HG02852 (cell line): ENCODE results near the gene NPAS3.

Experiments
- ATAC-seq: cut with Tn5 transposase; IDR thresholded peaks from one replicate; pipeline ENCODE4 v1.9.1; 2021; ENCODE audit warnings: mild to moderate bottlenecking, moderate library complexity; ENCODE audit not compliant: unreplicated experiment

The NPAS3 gene

GRCh38 chr14:33598582-33598981 lies 659.9 kb downstream of the NPAS3 start:
- no peak for ATAC-seq

DNA sequence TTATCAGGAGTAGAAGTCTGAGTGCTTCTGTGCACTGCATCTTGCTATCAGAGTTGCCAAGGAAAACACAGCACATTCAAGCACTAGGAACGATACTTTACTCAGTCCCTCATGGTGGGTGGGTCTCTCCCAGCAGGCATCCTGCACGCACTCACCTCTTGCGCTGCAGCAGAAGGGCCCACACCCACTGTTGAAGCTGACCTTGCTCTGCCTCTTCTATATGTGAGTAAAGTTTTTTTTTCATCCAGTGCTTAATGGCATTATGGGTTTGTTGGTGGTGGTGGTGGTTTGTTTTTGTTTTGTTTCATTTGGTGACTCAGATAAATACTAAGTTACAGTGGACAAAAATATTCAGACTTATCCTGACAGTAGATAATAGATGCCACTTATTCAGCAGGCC lies 663.7 kb downstream of the NPAS3 start:
- ATAC-seq: no peak

DNA sequence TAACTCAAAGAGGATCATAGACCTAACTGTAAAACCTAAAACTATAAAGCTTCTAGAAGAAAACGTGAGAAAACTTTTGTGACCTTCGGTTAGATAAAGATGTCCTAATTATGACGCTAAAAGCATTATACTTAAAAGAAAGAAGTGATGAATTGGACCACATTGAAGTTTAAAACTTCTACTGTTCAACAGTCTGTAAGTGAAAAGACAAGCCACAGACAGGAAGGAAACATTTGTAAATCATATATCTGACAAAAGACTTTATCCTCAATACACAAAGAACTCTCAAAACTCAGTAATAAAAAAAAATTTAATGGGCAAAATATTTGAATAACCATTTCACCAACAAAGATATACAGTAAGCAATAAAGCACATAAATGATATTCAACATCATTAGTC lies 667.9 kb downstream of the NPAS3 start:
- ATAC-seq: no peak

DNA sequence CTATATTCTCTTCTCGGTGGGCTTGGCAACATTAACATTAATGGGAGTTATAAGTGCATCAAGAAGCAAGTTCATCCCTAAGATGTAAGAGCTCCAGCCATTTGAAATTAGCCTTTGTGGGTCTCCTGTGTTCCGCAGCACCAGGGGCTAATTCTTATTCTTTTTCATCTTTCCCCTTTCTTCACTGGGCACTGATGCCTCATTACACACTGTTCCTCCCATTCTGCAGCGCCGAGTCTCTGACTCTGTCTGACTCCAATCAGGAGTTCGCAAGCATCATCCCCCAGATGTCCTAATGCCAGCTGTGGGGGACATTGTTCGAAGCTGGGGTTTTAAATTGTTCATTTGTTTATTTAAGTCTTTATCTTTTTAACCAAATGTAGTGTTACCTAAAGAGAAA lies 670.9 kb downstream of the NPAS3 start:
- no peak for ATAC-seq

DNA sequence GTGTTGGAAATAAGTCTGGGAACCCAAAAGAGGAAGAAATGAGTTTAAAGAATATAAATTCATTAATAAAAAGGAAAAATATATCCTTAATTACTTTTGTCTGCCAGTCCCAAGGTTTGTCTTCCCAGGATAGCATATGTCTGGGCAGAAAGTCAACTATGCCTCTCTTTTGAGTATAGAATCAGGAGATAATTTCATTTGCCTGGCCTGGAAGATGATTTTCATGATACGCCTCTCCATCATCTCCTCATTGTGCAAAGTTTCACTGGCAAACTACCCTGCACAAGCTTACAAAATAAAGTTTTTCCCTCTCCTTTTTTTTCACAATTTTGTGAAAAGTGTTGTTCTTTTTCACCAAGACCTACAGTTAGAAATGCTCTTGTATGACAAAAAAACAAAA lies 671.4 kb downstream of the NPAS3 start:
- ATAC-seq: no peak

DNA sequence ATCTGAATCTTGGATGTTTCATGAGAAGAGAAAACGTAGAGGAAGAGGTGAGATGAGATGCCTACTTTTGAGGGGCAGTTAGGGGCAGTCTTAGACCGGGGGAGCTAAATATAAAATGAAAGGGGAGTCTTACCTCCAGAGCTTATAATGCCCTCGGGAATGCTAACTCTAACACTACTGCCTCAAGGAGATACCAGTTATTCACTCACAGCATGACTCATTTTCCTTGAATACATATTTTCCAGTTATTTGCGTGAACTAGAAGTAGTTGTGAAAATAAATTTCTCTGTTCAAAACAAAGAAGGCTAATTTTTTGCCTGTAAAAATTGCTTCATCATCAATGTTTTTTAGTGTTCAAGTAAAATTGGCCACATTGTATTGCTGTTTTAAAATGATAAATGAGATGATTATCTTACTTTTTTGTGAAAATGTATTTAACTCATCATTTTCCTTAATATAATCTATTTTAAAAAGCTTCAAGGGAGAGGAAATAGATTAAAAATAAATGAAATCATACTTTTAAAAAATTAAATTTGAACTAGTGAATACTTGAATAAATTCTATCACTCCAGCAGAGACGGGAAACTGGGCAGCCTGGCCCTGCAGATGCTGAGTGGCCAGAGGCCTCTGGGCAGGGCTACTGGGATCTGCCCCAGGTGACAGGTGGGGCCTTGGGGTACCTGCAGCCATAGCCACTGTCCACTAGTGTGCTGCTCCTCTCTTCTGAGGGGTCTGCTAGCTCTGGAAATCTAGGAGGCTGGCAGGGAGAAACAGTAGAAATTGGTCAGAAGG lies 672.9 kb downstream of the NPAS3 start:
- no peak for ATAC-seq

GRCh38 chr14:33612197-33612505 lies 673.5 kb downstream of the NPAS3 start:
- no peak for ATAC-seq

- ATAC-seq: no peak
Measured at GRCh38 chr14:33617154-33617553, 678.5 kb downstream of the NPAS3 start.

DNA sequence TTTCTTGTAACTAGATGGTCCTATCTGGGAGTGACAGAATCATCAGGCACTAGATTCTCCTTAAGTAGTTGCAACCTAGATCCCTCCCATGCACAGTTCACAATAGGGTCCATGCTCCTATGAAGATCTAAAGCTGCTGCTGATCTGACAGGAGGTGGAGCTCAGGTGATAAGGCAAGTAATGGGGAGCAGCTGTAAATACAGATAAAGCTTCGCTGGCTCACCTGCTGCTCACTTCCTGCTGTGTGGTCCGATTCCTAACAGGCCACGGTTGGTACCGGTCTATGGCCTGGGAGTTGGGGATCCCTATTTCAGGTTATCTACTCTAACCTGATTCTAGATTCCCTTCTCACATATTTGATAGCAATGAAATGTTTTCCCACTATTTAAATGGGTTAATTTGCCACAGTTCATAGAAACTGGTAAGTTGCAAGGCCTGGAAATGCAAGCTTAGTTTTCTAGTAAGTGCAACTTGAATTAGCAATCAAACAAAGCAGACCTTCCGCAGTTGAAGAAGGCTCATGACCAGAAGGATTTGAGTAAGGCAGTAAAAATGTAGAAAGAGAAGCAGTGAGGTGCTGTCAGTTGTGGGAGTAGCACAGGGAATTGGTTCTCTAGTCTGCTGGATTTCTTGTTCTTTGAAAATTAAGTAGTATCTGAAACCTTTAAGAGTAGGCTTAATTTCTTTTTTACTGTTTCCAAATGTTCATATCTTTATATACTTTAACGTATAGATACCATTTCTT lies 679.9 kb downstream of the NPAS3 start:
- ATAC-seq: no peak

DNA sequence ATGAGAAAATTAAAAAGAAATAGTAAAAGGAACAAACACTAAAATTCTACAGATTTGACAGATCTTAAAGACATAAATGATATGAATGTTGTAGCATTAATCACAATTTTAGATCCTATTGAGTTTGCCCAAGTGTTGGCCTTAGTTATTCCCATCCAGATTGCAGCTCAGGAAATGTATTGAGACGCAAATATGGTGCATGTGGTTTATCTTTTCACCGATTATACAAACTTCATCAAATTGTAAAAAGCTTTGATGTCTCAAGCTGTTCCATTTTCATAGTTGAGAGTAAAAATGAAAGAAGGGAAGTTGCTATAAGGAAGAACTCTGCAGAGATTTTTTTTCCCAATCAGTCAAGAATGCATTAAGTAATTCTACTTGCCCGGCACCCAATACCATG lies 683.8 kb downstream of the NPAS3 start:
- no peak for ATAC-seq

DNA sequence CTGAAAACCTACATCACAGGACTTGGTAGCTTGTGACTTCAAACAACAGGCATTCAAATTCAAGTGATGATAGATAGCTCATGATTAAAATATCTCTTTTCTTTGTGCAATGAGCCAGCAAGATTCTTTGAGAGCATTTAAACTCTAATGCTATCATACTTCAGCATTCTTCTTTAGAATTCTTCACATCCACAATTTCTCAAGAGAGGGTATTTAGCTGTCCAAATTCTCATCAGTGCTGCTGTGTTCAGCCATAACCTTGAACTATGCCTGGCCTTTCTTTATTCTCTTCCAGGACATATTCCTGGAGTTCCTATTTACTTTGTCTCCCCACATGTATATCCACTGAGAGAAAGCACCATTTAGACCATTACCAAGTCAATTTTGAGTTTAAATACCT lies 691.1 kb downstream of the NPAS3 start:
- ATAC-seq: no peak

DNA sequence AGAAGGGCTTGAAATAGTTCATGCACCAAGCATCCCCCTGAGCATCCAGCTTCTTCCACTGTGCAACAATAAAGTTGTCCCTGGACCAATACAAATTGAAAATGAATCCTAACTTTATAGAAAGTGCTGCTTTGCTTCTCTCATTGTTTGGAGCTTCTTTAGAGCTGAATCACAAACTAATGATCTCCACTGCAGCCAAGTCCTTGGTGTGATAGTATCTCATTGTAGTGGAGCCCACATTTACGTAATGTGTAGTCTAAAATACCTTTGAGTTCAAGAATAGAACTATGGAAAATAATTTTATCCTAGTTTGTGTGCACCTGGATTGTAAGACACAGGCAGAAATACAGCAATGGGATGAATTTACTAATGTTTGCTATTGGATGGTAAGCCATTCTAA lies 692.3 kb downstream of the NPAS3 start:
- no peak for ATAC-seq

- no peak for ATAC-seq
Measured at GRCh38 chr14:33631441-33631840, 692.8 kb downstream of the NPAS3 start.

DNA sequence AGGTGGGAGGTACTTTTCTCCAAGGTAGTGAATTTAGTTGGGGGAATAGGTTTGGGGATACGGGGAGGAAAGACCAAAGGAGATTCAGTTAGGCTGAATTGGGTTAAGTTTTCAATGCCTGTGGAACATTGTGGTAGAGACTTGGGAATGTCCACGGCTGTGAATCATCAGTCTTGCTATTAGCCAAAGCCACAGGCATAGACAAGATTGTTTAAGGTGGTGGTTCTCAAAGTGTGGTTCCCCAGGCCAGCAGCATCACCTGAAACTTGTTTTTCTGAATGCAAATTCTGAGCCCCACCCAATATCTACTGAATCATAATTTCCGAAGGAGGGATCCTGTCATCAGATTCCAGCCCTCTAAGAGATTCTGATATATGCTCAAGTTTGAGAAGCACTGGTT lies 696.0 kb downstream of the NPAS3 start:
- no peak for ATAC-seq

- ATAC-seq: no peak
Measured at GRCh38 chr14:33636716-33637115, 698.0 kb downstream of the NPAS3 start.

DNA sequence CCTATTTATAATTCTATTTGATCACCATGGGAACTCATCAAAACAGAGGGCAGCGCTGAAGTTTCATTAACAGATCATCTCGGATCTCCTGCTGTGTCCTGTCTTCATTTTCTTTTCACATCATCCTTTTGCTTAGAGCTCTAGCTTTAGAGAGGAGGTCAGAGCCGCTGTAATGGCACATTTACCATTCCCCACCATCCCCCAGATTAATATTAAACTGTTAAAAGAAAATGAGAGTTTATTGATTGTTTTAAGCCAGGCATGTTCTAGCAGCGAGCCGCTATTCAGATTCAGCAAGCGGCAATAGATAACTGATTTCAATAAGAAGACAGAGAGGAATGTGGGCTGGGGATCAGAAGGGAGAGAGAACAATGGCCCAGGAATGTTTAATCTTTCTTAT lies 703.4 kb downstream of the NPAS3 start:
- no peak for ATAC-seq

DNA sequence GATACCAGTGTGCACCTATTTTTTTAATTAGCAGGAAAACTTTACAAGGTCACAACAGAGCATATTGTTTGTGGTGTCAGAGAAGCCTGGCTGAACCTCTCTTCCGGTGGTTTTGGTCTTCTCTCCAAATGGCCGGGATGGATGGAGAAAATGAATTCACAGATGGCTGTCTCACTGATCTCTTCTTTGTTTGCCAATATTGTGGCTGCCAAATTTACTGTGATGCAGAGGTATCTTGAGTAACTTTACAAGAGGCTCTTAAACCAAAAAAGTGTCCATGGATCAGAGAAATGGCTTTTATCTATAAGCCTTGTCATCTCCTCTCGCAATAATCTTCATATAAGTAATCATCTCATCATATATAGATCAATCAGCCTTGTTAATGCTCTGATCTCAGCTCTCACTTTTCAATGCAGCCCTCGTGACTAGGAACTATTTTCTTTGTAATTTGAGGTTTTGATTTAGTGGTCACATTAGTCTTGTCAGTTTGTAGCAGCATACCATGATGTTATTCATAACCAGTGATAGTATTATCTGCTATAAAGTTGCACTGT lies 704.1 kb downstream of the NPAS3 start:
- no peak for ATAC-seq

DNA sequence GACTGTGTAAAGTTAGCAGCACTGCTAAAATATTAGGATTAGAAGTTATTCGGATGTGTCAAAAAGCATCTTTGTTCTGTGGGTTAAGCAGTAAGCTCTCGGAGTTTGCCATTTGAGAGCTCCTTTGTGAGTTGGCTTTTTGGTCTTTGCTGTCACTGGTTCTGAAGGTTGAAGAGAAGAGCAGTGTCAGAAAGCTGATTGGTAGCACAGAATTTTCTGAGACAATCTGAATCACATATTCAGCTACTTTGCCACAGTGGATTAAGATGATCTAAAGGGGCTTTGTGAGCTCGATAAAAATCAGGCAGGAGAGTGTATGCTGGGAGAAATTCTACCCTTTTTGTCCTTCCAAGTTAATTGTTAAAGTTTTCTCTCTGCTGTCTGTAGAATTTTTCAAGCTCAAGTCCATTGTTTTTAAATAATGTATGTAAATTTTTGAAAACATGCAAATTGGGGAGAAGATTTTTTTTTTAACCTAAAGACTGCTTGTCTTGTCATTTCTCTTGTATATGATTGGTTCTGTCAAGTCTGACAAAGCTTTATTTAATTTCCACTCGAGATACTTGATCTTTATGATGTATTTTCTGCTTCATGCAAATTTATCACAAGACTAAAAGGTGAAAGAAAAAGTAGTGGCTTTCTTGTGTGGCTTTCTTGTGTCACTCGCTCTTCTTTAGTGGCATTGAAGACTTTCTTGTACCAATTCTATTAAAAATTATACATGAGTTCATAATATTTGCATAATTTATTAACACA lies 704.9 kb downstream of the NPAS3 start:
- ATAC-seq: no peak

GRCh38 chr14:33646692-33647260 lies 708.1 kb downstream of the NPAS3 start:
- no peak for ATAC-seq

DNA sequence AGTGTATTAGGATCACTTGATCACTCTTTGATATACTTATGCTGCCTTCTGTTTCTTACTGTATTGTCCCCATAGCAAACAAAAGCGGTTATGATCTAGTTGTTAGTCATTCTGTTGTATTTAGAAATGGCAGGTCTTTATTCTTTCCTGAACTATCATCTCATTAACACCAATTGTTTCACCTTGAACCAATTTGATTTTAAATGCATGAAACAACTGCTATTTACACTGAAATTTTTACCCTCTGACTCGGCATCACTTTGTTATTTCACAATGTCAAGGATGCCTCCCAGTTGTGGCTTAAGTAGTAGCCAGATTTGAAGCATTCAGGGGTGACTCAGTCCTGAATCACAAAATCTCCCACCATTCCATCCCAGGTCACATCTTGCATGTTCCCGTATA lies 708.7 kb downstream of the NPAS3 start:
- no peak for ATAC-seq

GRCh38 chr14:33650430-33650829 lies 711.8 kb downstream of the NPAS3 start:
- no peak for ATAC-seq
